SK-N-SH (cell line): Measurements from ENCODE around the gene C4B. TPM values are rescaled to one million over a fixed set of nuclear protein-coding genes. Genes with fewer than 3 reads are reported as not detected.

Experiments used
- CTCF ChIA-PET: fragments of 300-600, 350-600 bp; formaldehyde crosslinking; extraction: SDS; loops from one replicate; lab custom pipeline; 2021; lab: Yijun Ruan, JAX
- POLR2A ChIA-PET: fragments of 350-600 bp; sonication (Branson Sonifier 250); formaldehyde crosslinking; extraction: SDS; loops from one replicate; lab custom pipeline; 2020; ENCODE audit warnings: antibody characterized with exemption, inconsistent platforms; lab: Yijun Ruan, JAX
- DNase-seq: peaks from one replicate; pipeline ENCODE4 v3.0.0; 2012
- H2AFZ ChIP-seq: fragments of 200-600 bp; sonication (generic); 2 replicates; pipeline ENCODE4 v1.8.1; 2016; ENCODE audit warnings: antibody characterized with exemption, mild to moderate bottlenecking, low read depth
- H3F3A ChIP-seq: fragments of 200-600 bp; sonication (generic); replicated peaks from 2 replicates; pipeline ENCODE3; 2016; ENCODE audit warnings: antibody characterized with exemption, mild to moderate bottlenecking; ENCODE audit not compliant: insufficient read depth
- H3K27ac ChIP-seq, 2 experiments: fragments of 200-500 bp in 1 of 2; fragments of 200-600 bp in 1 of 2; sonication (Bioruptor generic) in 1 of 2; sonication (generic), shearing (Covaris generic) in 1 of 2; 2 replicates each; pipeline versions ENCODE4 v1.5.1 to v1.6.1; 2014 to 2016; ENCODE audit warnings: low read depth in 2 of 2, inconsistent platforms in 1 of 2, low read length in 1 of 2, mild to moderate bottlenecking in 1 of 2, mixed read lengths in 1 of 2
- H3K27me3 ChIP-seq: fragments of 200-600 bp; sonication (generic), shearing (Covaris generic); 2 replicates; pipeline ENCODE4 v1.6.1; 2016; ENCODE audit warnings: mixed run types; ENCODE audit not compliant: insufficient read depth
- H3K36me3 ChIP-seq, 2 experiments: fragments of 200-500 bp in 1 of 2; fragments of 200-600 bp in 1 of 2; sonication (Bioruptor generic) in 1 of 2; sonication (generic) in 1 of 2; replicated peaks in 1 of 2; 2 replicates each; pipeline versions ENCODE3 to v1.5.1; 2014 to 2016; ENCODE audit warnings: low read length in 1 of 2, mild to moderate bottlenecking in 1 of 2; ENCODE audit not compliant: insufficient read depth in 2 of 2, control insufficient read depth in 1 of 2
- H3K4me1 ChIP-seq, 2 experiments: fragments of 200-500 bp in 1 of 2; fragments of 200-600 bp in 1 of 2; sonication (Bioruptor generic) in 1 of 2; sonication (generic), shearing (Covaris generic) in 1 of 2; 2 replicates each; pipeline versions ENCODE4 v1.5.1 to v1.6.1; 2014 to 2016; ENCODE audit warnings: low read depth in 1 of 2, low read length in 1 of 2, mixed run types in 1 of 2; ENCODE audit not compliant: insufficient read depth in 2 of 2, control insufficient read depth in 1 of 2
- H3K4me2 ChIP-seq: fragments of 200-600 bp; sonication (generic), shearing (Covaris generic); 2 replicates; pipeline ENCODE4 v1.6.1; 2017; ENCODE audit warnings: mixed run types
- H3K4me3 ChIP-seq, 2 experiments: fragments of 200-500 bp in 1 of 2; fragments of 200-600 bp in 1 of 2; sonication (Bioruptor generic) in 1 of 2; sonication (generic), shearing (Covaris generic) in 1 of 2; 2 replicates each; pipeline versions ENCODE4 v1.5.1 to v1.8.1; 2014 to 2016; ENCODE audit warnings: low read depth in 2 of 2, inconsistent platforms in 1 of 2, low read length in 1 of 2, mild to moderate bottlenecking in 1 of 2, mixed read lengths in 1 of 2, moderate library complexity in 1 of 2
- H3K79me2 ChIP-seq: fragments of 200-600 bp; sonication (generic); 2 replicates; pipeline ENCODE4 v1.8.1; 2017; ENCODE audit warnings: mild to moderate bottlenecking; ENCODE audit not compliant: insufficient read depth
- H3K9ac ChIP-seq: fragments of 200-600 bp; sonication (generic); 2 replicates; pipeline ENCODE4 v1.6.1; 2017; ENCODE audit warnings: mixed run types
- H3K9me2 ChIP-seq: fragments of 200-600 bp; sonication (generic); 2 replicates; pipeline ENCODE4 v1.6.1; 2017; ENCODE audit warnings: mixed run types
- H3K9me3 ChIP-seq: fragments of 200-600 bp; sonication (generic); 2 replicates; pipeline ENCODE4 v1.6.1; 2017; ENCODE audit warnings: mixed run types, mild to moderate bottlenecking, moderate library complexity
- H4K20me1 ChIP-seq: fragments of 200-600 bp; sonication (generic); 2 replicates; pipeline ENCODE4 v1.6.1; 2017; ENCODE audit warnings: mild to moderate bottlenecking, mixed run types; ENCODE audit not compliant: insufficient read depth
- CHD2 ChIP-seq: fragments of 150-350 bp; IDR thresholded peaks from 2 replicates; pipeline ENCODE4 v1.6.1; 2018; ENCODE audit warnings: low read length; ENCODE audit not compliant: partially characterized antibody
- CTCF ChIP-seq: fragments of 200-600 bp; sonication (generic); IDR thresholded peaks from 2 replicates; pipeline ENCODE4 v1.6.1; 2017; ENCODE audit warnings: antibody characterized with exemption, mild to moderate bottlenecking, moderate library complexity
- EP300 ChIP-seq, 2 experiments: IDR thresholded peaks; 2 replicates each; pipeline versions ENCODE4 v1.4.0 to v1.6.1; 2012; ENCODE audit warnings: borderline replicate concordance in 1 of 2, low read depth in 1 of 2, low read length in 1 of 2
- EZH2phosphoT487 ChIP-seq: fragments of 200-600 bp; sonication (generic); IDR thresholded peaks from 2 replicates; pipeline ENCODE4 v1.6.1; 2017; ENCODE audit warnings: low read depth, mixed run types, mild to moderate bottlenecking, antibody characterized with exemption, moderate library complexity, borderline replicate concordance
- GABPA ChIP-seq: IDR thresholded peaks from 2 replicates; pipeline ENCODE4 v1.4.0; 2012; ENCODE audit warnings: low read depth, mild to moderate bottlenecking
- GATA2 ChIP-seq: sonication (generic); formaldehyde crosslinking; IDR thresholded peaks from 2 replicates; pipeline ENCODE4 v1.5.0; 2020; ENCODE audit warnings: mild to moderate bottlenecking, missing genetic modification reagents
- IRF3 ChIP-seq: fragments of 150-350 bp; IDR thresholded peaks from 2 replicates; pipeline ENCODE4 v1.6.1; 2016; ENCODE audit warnings: mild to moderate bottlenecking, low read depth, low read length
- MAX ChIP-seq: IDR thresholded peaks from 2 replicates; pipeline ENCODE4 v1.4.0; 2012; ENCODE audit warnings: low read depth
- MXI1 ChIP-seq: IDR thresholded peaks from 2 replicates; pipeline ENCODE4 v1.6.1; 2012; ENCODE audit warnings: mild to moderate bottlenecking, low read depth, low read length, improper control_type of control experiment
- NFIC ChIP-seq: IDR thresholded peaks from 2 replicates; pipeline ENCODE4 v1.4.0; 2012; ENCODE audit warnings: borderline replicate concordance
- NRF1 ChIP-seq: IDR thresholded peaks from 2 replicates; pipeline ENCODE4 v1.6.1; 2012; ENCODE audit warnings: low read depth, mild to moderate bottlenecking, low read length
- POLR2AphosphoS5 ChIP-seq: IDR thresholded peaks from 2 replicates; pipeline ENCODE4 v1.6.1; 2012; ENCODE audit warnings: low read depth, low read length
- RAD21 ChIP-seq: IDR thresholded peaks from 2 replicates; pipeline ENCODE4 v1.6.1; 2012; ENCODE audit warnings: mild to moderate bottlenecking, low read length
- RCOR1 ChIP-seq: fragments of 150-350 bp; IDR thresholded peaks from 2 replicates; pipeline ENCODE4 v1.6.1; 2017; ENCODE audit warnings: antibody characterized with exemption, low read length
- RFX5 ChIP-seq: IDR thresholded peaks from 2 replicates; pipeline ENCODE4 v1.6.1; 2012; ENCODE audit warnings: mild to moderate bottlenecking, improper control_type of control experiment, low read length
- RXRA ChIP-seq: IDR thresholded peaks from 2 replicates; pipeline ENCODE4 v1.4.0; 2012; ENCODE audit warnings: low read depth, mild to moderate bottlenecking, borderline replicate concordance
- SIN3A ChIP-seq: IDR thresholded peaks from 2 replicates; pipeline ENCODE4 v1.6.1; 2012; ENCODE audit warnings: low read depth, mild to moderate bottlenecking, low read length, moderate library complexity, borderline replicate concordance
- WGBS: methylation state at CpG from one replicate; pipeline ENCODE4 v1.1.6; 2017; ENCODE audit warnings: low lambda C conversion rate; 5-methylcytosine and 5-hydroxymethylcytosine counted together
- polyA plus RNA-seq, 3 experiments: library from polyadenylated mRNA; depleted of rRNA; stranded (reverse); fragments of >200 nt; gene quantifications; 2 replicates each; pipeline ENCODE4 v1.2.3, GENCODE V29; 2012
- TF ChIP-seq, protein P1 (sequence below): IDR thresholded peaks from 2 replicates; pipeline ENCODE4; 2012

Gene C4B
- polyA plus RNA-seq, 1 of the 3 experiments (the other 2 are of a cell fraction): 10.9 TPM

DNA sequence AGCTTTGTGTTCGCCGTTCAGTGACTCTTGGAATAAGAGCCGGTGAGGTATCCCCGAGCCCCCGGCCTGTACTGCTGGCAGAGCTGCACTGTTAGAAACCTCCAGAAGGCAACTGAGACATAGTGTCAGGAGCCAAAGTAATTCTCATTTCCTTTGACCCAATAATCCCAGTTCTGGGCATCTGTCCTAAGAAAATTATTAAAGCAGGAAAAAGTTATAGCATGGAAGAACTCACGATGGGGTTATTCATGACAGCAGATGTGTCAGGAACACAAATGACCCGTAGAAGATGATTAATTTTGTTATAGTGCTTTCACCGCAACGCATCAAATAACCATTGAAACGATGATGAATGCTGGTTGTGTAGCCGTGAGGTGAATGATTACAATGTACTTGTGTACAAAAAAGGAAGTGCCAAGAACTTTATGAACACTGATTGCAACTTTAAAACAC, 43.9 kb downstream of the C4B start:
- WGBS: 62% methylated on average over 11 of the region's 11 CpGs
- no peak overlapping the region for H3K4me2 ChIP-seq
- no peaks in the 10 kb centered on the region for H3K79me2 ChIP-seq
- H3K9me2 ChIP-seq: no peaks in the 10 kb centered on the region
- no peak overlapping the region for H3K9ac ChIP-seq
- no peaks in the 10 kb centered on the region for H4K20me1 ChIP-seq
- CTCF ChIA-PET: no interaction called here
- no peaks in the 10 kb centered on the region for H3K9me3 ChIP-seq
- H3K27ac ChIP-seq: no peak overlapping the region
- no peak for TF ChIP-seq POLR2AphosphoS5
- no peak for TF ChIP-seq IRF3
- TF ChIP-seq EZH2phosphoT487: no peak
- TF ChIP-seq SIN3A: no peak
- TF ChIP-seq CHD2: no peak
- no peak for TF ChIP-seq NFIC
- no peak for TF ChIP-seq GABPA
- TF ChIP-seq CTCF: no peak
- no peak for TF ChIP-seq GATA2
- TF ChIP-seq EP300 (IDR thresholded peaks at IDR 0.05; ENCODE audit: borderline replicate concordance in 1 of 2, low read depth in 1 of 2, low read length in 1 of 2): no peak
- no peak for TF ChIP-seq RCOR1
- no peak for TF ChIP-seq NRF1
- no peak for TF ChIP-seq RAD21
- TF ChIP-seq, protein P1, sequence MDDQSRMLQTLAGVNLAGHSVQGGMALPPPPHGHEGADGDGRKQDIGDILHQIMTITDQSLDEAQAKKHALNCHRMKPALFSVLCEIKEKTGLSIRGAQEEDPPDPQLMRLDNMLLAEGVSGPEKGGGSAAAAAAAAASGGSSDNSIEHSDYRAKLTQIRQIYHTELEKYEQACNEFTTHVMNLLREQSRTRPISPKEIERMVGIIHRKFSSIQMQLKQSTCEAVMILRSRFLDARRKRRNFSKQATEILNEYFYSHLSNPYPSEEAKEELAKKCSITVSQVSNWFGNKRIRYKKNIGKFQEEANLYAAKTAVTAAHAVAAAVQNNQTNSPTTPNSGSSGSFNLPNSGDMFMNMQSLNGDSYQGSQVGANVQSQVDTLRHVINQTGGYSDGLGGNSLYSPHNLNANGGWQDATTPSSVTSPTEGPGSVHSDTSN: no peak
- no peak for TF ChIP-seq MAX
- TF ChIP-seq RXRA: no peak
- TF ChIP-seq RFX5: no peak
- no peak for TF ChIP-seq MXI1
- POLR2A ChIA-PET: no interaction called here
- DNase-seq: no peak
- H3K4me1 ChIP-seq: no peaks in the 10 kb centered on the region
- H3F3A ChIP-seq: no peaks in the 10 kb centered on the region
- no peak overlapping the region for H3K4me3 ChIP-seq
- no peak overlapping the region for H2AFZ ChIP-seq
- no peaks in the 10 kb centered on the region for H3K36me3 ChIP-seq
- peaks cover 18% of the 10 kb centered on the region for H3K27me3 ChIP-seq
